Activated CD4-positive, alpha-beta T cell treated with anti-CD3 and anti-CD28 coated beads for 1 hour (primary cell): Measurements from ENCODE around the gene DCST1.
A peak's percentile ranks its signal among the peaks of the same experiment; 100 is the strongest.

Experiments used
- DNase-seq: peaks from one replicate; pipeline ENCODE4 v3.0.0-alpha.2; 2020

The DCST1 gene

DNA sequence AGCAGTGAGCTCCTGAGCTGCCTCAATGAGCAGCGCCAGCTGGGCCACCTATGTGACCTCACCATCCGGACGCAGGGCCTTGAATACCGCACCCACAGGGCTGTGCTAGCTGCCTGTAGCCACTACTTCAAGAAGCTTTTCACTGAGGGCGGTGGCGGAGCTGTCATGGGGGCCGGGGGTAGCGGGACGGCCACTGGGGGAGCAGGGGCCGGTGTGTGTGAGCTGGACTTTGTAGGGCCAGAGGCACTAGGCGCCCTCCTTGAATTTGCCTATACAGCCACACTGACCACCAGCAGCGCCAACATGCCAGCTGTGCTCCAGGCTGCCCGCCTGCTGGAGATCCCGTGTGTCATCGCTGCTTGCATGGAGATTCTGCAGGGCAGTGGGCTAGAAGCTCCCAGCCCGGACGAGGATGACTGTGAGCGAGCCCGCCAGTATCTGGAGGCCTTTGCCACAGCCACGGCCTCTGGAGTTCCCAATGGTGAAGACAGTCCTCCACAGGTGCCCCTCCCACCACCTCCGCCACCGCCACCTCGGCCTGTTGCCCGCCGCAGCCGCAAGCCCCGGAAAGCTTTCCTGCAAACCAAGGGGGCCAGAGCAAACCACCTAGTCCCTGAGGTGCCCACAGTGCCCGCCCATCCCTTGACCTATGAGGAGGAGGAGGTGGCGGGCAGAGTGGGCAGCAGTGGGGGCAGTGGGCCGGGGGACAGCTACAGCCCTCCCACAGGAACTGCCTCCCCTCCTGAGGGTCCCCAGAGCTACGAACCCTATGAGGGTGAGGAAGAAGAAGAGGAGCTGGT, 18.7 kb upstream of the DCST1 start:
- DNase-seq: no peak

DNA sequence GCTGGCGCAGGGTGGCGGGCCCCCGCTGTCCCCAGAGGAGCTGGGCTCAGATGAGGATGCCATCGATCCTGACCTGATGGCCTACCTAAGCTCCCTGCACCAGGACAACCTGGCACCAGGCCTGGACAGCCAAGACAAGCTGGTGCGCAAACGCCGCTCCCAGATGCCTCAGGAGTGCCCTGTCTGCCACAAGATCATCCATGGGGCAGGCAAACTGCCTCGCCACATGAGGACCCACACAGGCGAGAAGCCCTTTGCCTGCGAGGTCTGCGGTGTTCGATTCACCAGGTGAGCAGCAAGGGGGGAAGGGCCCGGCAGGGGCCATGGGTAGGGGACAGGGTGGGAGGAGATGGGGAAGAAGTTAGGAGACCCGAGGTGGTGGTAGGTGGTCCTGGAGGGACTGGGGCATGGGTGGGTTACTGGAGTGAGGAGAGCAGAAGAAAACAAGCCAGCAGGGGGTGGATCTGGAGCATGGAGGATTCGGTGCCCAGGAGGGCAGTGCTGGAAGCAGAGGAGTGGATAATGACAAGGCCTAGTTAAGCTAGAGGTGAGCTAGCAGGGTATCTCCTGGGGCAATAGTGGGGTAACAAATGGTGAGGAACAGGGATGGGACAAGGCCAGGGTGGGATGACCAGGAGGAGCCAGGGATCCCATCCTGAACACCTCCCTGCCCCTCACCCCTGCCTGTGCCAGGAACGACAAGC, 17.9 kb upstream of the DCST1 start:
- no peak for DNase-seq

DNA sequence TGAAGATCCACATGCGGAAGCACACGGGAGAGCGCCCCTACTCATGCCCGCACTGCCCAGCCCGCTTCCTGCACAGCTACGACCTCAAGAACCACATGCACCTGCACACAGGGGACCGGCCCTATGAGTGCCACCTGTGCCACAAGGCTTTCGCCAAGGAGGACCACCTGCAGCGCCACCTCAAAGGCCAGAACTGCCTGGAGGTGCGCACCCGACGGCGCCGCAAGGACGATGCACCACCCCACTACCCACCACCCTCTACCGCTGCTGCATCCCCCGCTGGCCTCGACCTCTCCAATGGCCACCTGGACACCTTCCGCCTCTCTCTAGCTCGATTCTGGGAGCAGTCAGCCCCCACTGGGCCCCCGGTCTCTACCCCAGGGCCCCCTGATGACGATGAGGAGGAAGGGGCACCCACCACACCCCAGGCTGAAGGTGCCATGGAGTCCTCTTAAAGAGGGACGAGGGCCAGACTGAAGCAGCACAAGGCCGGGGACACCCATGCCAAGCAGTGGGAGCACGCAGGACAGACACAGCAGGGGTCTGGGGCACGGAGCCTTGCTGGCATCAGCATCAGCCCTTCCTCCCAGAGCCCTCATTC, 17.3 kb upstream of the DCST1 start:
- DNase-seq: no peak

DNA sequence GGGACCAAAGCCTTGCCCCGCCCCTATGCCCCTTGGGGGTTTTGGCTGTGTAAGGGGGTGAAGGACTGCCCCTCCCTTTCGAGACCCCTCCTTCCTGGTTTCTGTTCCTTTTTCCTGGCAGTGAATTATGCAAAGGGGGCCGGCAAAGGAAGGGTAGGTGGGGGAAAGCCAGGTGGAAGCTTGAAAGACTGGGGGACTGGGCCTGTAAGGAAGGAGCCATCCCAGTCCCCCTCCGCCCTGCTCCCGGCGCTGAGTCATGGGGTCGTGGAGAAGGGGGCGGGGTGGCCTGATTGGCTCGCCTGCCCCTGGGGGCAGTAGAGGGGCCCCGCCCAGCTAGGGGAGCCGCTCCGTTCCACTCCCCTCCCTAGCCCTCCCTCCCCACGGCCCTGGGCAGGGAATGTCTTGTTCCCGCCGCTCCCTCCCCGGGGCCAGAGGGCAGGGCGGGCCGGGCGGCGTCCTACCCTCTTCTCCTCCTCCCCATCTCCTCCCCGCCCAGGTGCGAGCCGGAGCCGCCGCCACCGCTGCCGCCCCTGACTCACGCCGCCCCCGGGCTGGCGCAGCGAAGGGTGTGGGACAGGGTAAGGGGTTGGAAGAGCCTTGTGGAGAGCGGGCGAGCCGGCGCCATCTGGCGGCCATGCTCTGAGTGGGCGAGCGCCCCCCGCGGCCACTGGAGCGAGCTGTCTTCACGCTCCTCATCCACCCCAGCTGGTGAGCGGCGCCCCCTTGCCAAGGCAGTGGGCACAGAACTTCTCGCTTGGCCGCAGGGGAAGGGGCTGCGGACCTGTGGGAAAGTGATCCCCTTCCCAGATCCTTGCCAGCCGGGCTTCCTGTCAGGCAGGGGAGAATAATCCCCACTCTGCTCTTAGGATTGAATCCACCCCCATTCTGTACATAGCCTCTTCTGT, 16.3 kb upstream of the DCST1 start:
- peak; percentile 89 for DNase-seq

DNA sequence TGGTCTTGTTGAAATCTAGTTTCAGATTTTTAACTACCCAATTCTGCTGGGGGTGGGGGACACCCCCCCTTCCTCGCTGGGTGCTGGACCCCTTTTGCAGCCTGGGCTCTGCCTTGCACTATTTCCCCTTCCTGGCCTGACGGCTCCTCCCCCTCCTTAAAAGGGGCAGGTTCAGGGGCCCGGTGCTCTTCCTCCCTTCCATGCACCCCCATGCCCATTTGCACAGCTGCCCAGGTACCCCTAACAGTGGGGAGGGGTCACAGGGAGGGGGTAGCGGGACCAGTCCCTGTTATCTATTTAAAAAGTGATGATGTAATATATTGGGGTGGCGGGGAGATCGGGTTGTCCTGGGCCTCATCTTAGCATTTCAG, 15.7 kb upstream of the DCST1 start:
- no peak for DNase-seq

DNA sequence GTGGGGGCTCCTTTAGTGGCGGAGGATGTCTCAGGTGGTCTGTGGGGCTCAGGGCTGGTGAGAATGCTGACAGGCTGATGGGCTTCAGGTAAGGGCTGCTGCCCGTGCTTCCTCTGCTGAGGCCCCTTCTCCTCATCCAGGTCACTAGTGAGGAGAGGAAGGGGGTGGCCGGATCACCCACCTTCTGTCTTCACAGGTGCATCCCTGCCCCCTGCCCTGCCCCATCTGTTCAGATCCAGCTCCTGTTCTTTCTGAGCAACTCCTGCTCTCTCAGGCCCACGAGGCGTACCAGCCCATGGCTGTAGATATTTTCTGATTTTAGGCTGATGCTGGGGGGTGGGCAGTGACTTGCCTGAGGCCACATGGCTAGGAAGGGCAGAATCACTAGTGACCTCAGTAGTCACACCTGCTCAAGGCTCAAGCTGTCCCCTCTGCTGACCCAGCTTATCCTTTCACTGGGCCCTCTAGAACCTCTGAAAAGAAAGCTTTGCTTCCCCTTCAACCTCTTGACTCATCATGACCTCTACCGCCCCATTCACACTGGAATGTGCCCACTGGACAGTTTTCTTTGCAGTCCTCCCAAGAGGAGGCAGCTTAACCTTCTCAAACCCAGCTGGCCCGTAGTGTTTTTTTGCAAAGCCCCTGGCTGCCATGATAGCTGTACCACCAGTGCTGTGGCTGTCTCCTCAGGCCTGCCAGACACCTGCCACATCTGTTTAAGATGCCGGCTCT, 14.8 kb upstream of the DCST1 start:
- DNase-seq: no peak

DNA sequence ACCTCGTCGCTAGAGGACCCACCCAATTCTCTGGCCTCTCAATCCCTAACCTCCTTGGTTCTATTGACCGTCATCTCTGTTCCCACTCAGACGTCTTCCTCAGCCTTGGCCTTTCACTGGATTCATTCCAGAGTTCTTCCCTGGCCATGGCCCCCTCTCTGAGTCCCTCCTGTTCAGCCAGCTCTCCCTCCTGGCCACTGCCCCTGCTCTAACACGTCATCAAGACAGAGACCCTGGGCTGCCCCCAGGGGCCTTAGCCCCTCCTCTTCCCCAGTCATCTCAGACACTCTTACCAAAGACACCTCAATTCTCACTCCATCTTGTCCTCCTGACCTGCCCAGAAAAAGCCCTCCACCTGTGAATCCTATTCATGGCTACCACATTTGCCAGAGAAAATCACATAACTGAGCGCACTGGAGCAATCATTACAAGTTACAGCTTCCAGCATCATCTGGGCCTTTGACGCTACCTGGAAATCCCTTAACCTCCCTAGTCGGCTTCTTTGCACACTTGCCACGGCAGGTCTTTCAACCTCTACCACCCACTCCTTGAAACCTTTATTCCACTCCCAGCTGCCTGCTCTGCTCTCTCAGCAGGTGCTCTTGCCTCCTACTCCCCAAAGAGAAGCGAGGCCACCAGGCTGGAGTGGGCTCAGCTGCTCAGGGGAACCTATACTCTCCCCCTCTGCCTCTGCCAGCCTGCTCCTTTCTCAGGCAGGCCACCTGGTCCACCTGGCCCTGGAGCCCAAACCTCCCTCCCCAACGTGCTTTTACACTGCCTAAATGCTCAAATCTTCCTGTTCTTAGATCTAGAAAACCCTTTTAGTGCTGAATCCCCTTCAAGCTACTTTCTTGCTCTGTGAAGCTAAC, 14.0 kb upstream of the DCST1 start:
- no peak for DNase-seq

DNA sequence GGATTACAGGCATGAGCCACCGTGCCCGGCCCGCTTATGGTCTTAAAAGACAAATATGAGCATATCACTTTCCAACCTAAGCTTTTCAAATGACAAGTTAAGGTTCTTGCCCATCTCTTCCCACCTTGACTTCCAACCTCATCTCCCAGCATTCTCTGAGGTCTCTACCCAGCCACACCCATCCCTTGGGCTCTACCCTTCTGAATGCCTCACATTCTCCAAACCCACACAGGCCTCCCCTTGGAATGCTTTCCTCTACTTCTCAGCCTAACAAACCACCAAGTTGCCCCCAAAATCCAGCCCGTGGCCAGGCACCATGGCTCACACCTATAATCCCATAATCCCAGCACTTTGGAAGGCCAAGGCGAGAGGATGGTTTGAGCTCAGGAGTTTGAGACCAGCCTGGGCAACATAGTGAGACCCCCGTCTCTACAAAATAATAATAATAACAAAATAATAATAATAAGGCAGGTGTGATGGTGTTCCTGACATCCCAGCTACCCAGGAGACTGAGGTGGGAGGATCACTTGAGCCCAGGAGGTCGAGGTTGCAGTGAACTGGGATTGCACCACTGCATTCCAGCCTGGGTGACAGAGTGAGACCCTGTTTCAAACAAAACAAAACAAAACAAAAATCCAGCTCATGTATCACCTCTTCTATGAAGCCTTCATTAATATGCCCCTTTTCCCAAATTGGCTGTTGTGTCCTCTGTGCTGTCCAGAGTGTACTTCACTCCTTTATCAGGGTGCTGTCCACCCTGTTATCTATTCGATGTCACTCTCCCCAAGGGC, 11.3 kb upstream of the DCST1 start:
- no peak for DNase-seq

DNA sequence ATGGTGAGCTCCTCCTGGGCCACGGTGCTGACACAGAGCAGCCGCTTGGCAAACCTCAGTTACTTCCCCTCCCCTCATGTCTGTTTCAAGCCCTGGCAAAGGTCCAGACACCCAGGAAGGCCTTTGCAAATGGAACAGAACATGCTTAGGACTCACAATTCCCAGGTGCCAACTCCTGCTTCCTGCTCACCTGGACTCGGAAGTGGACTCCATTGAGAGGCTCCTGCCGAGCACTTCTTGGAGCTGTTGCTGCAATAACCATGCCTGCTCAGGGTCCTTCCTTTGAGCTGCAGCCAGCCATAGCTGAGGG, 10.7 kb upstream of the DCST1 start:
- no peak for DNase-seq

DNA sequence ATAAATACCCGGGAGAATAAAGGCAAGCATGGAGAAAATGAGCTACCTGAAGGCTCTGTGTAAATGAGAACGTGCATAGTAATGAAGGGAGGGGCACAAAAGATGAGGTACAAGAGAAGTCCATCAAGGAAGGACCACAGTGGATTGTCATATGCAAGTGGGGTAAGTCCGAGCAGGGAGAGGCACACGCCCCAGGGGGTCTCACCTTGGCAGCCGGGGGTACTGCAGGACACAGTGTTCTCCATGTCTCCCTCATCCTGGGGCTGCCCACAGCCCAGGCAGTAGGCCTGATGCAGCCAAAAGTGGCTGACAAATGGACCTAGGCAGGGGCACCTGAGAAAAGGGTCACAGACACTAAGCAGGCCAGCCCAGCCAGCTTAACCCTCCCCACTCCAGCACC, 10.0 kb upstream of the DCST1 start:
- DNase-seq: no peak

DNA sequence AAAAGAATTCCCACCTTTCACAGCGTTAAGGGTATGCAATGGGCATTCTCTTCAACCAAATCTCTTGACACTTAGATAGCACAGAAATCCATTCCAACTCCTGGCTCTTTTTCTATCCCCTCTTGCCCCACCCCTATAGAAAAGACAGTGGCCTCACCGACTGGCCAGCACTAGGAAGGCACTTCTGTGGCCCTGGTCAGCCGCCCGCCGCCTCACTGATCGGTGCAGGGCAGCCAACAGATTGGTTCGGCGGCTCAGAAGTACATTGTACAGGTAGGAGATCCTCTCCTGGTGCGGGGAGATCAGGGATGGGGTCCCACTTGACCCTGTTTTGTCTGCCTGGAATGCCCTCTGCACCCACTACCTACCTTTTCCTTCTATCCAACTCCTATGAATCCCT, 9.3 kb upstream of the DCST1 start:
- no peak for DNase-seq

DNA sequence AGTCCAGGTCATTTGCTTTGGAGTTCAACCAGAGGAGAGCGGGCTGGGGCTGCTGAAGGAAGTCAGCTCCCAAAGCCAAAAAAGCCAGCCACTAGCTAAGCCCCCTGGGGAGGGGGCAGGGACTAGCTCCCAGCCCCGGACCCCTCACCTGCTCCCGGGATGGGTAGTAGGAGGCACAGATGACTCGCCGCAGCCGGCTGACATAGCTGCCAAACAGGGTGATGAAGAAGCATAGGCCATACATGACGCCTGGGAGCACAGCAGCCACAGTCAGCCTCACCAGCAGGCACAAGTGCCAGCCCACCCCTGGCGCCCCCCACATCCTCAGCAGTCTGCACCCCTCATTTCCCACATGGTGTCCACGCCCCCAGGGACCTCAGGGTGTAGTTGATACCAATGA, 7.5 kb upstream of the DCST1 start:
- DNase-seq: no peak

DNA sequence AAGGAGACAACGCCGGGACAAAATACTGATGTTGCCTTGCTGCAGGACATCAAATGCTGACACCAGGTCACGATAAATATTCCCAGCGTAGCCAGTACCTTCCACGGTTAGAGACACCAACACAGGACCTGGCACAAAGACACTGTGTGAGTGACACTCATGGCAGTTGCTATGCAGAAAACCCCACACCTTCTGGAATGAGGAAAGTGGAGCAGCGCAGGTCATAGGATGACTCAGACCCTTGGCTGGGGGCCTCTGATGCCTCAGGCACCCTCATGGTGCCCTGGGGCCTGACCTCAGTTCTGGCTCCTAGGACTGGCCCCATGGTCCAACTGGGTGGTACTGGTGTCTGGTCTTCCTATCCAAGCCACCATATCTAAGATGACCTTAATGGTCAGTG, 7.0 kb upstream of the DCST1 start:
- no peak for DNase-seq

DNA sequence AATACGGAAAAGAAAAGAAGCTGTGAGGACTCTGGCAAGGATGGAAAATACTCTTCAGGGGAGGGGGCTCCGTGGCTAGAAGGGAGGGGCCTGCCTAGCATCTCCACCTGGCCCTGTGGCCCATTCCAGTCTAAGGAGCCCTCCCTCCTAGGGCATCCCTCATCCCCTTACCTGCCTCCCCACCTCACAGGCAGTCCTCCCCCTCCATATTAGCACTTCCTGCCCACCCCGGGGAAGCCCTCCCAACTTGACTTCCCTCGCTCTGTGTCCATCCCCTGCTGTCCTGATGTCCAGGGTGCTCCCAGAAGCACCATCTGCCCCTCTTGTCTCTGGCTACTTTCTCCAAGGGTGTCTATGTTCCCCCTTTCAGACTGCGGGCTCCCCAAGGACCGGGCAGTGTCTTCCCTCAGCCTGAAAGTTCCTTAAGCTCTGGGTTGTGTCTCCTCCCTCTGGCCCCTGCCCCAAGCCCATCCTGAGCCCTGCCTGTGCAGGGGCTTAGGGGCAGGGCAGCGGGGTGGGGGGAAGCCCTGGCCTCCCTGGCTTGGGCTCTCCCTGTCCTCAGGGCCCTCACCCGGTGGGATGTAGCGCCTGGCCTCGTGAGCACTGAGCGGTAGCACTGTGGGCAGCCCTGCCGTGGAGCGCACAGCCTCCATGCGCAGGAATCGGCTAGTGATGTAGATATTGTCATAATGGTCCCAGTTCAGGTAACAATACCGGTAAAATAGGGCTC, 3.9 kb upstream of the DCST1 start:
- DNase-seq: no peak

DNA sequence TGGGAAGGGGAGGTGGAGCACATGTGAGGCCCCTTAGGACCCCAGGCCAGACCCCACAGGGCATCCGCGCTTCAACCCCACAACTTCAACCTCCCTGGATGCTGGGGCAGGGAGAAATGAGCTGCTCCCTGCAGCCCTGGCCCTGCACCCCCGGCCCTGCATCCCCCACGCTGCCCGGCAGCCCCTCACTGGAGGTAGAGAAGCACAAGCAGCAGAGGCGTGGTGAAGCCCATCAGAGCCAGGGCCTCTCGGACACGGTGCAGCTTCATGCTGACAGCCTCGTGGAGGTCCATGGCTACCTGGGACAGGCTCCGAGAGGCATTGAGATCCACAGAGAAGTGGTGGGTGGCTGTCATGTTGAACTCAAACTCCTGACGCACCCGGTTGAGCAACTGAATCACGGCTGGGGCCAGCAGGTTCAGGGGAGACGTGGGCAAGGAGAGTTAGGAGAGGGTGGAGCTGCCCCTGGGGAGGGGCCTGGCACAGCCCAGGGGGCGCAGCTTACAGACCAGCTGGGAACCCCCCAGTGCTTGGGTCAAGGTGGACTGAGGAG, 3.3 kb upstream of the DCST1 start:
- no peak for DNase-seq

DNA sequence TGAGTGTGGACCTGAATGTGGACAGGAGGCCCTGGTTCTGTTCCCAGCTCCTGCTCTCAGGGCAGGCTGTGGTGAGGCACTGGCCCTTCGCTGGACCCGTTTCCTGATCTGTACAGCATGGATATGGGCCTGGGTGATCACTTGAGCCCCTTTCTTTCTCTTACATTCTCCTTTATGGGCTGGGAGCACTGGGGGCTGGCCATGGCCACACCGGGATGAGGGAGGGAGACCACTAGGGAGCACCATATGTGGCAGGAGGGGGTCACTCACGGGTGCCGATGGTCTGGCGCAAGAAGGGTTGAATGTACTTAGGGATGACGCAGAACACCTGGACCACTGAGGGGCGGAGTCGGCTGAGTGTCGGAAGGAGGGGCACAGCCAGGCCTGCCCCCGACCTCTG, 2.7 kb upstream of the DCST1 start:
- DNase-seq: no peak

DNA sequence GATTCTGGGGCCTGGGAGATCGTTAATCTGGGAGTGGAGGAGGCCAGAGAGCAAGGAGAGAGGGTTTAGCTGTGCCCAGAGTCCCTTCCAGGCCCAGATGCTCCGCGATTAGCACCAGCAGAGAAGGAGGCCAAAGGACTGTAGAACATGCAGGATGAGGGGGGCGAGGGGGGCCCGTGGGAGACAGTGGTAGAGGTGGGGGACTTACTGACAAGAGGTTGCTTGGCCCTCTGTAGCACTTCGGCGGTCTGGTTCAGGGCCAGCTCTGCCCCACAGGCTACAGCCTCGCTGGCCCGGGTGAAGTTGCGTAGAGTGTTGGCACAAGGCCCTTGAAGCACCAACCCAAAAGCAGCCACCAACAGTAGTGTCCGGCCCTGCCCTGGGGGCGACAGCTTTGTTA, 738 bp upstream of the DCST1 start:
- DNase-seq: no peak

DNA sequence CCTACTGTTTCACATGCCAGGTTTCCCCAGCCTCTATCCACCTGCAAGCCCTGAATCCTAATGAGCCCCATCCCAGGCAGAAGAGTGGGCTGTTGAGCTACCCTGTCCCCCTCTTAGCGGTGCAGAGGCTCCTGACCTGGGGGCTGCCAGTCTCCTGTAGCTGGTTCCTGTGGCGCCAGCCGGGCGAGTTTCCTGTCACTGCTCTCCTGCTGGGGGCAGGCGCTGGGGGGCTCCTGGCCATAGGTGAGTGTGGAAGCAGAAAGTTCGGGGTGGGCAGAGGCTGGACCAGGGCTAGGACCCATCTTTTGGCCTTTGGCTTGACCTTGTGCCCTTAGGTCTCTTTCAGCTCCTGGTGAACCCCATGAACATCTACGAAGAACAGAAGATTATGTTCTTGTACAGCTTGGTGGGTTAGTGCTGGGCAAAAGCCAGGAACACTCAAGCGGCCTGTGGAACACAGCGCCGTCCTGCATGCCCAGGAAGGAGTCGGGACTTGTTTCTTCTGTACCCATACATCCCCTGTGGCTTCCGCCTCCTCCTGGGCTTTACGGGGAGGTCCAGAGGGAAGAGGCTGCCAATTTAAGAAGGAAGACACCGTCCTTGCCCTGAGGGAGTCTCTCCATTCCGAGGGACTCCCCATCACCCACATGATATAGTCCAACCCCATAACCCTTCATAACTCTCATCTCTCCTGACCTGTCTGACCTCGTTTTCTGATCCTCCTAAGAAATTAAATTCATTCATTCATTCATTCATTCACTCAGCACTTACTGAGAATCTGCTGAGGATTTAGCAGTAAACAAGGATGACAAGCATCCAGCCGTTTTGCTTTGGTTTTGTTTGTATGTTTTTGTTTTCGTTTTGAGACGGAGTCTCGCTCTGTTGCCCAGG, 939 bp downstream of the DCST1 start:
- DNase-seq: no peak

DNA sequence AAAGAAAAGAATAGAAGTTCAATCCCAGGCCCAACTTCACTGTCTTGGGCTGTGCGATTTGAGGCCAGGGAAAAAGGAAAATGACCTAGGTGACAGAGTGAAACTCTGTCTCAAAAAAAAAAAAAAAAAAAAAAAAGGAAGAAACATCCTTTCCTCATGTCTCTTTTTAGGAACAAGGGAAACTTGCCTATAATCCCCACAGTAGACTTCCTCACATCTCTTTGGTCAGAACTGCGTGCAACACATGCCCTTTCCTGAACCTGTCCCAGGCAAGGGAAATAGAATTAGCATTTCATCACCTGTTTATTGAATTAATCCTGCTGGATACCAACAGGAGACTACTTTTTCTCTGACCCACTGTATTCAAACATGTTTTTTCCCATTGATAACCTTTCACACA, 2.3 kb downstream of the DCST1 start:
- no peak for DNase-seq
